ENCODE data around the gene USP34. TPM values are rescaled to one million over a fixed set of nuclear protein-coding genes. Genes with fewer than 3 reads are reported as not detected.

USP34 gene
- total and polyA plus RNA-seq, 9 of the 15 experiments (the other 6 are each of a cell fraction or from before 2014, with no cell fraction given): 19.8 to 108 (median 67.8) TPM

- TF ChIP-seq RBM14 (IDR thresholded peaks at IDR 0.05; ENCODE audit: borderline replicate concordance, insufficient read depth, low read depth, low read length) (no peak), NR4A1 (CRISPR knock-in tag; IDR thresholded peaks at IDR 0.05) (no peak), NR4A1 (tag; IDR thresholded peaks at IDR 0.05) (no peak), SMAD2 (IDR thresholded peaks at IDR 0.05; ENCODE audit: low read depth, low read length) (no peak), HLTF (IDR thresholded peaks at IDR 0.05) (no peak)
Measured at GRCh38 chr2:61277756-61278155, 193.1 kb downstream of the USP34 start (continued).

- no peak overlapping the region for H2AFZ ChIP-seq (ENCODE audit: low read depth, low read length)
- no peaks in the 10 kb centered on the region for H3K9me3 ChIP-seq (replicated peaks; ENCODE audit: control insufficient read depth, insufficient read depth, low read depth, low read length)
- H3K79me2 ChIP-seq (ENCODE audit: control insufficient read depth, insufficient read depth, low read length): no peaks in the 10 kb centered on the region
- no peaks in the 10 kb centered on the region for H3K4me1 ChIP-seq (replicated peaks in 1 of 2; ENCODE audit: control insufficient read depth in 2 of 2, insufficient read depth in 2 of 2, low read length in 2 of 2)
- H3K4me3 ChIP-seq: no peak overlapping the region
- ATAC-seq (no peak), DNase-seq (ENCODE audit: extremely low read depth in 1 of 4, low spot score in 3 of 4) (no peak), FAIRE-seq (no peak)
- in situ Hi-C loops (cut with MboI) (no loop called here), intact Hi-C loops (cut with micrococcal nuclease) (no loop called here)
- no peaks in the 10 kb centered on the region for H3K27me3 ChIP-seq (ENCODE audit: control insufficient read depth in 2 of 2, insufficient read depth in 2 of 2, low read length in 2 of 2)
- H4K20me1 ChIP-seq (replicated peaks; ENCODE audit: control insufficient read depth, insufficient read depth, low read length): no peaks in the 10 kb centered on the region
- H3K9ac ChIP-seq (ENCODE audit: insufficient read depth in 1 of 2, low read depth in 2 of 2, low read length in 2 of 2): no peak overlapping the region
- H3K36me3 ChIP-seq (ENCODE audit: control insufficient read depth, insufficient read depth, low read length): peaks cover 60% of the 10 kb centered on the region; the same call in 2 of the 3 replicates
- CTCF ChIA-PET (ENCODE audit: low intra/inter-chr PET ratio): no interaction called here
- POLR2A ChIA-PET: interaction anchor here (0.6 kb wide), 1 partner anchor 12 kb away, joined by 5 read pairs; no protein-coding TSS in a partner anchor
- WGBS (ENCODE audit: insufficient coverage, low coverage, missing lambda C conversion rate): 75% methylated on average over 1 of the region's 1 CpG
- no TSS peak for BruUV-seq (replicated peaks)
- H3K4me2 ChIP-seq (ENCODE audit: insufficient read depth, low read length): no peak overlapping the region
- H3K27ac ChIP-seq (ENCODE audit: extremely low read depth, low read depth, low read length): no peak overlapping the region
- no peak for TF ChIP-seq FOXJ3 (CRISPR knock-in tag; IDR thresholded peaks at IDR 0.05)
- 0 out of 2 replicates have a peak, but pooled peaks have one; percentile 12 for TF ChIP-seq C11orf30 (IDR thresholded peaks at IDR 0.05; ENCODE audit: low read depth)
- TF ChIP-seq ZNF316 (IDR thresholded peaks at IDR 0.05): peak; percentile 70
- H3K9me1 ChIP-seq (ENCODE audit: control insufficient read depth, insufficient read depth, low read length): no peaks in the 10 kb centered on the region
Measured at GRCh38 chr2:61275575-61276184, 195.2 kb downstream of the USP34 start.

All from K562 (cell line).